NCI-H226 (cell line): ENCODE measurements around the gene EML4.
"Not testable (repeated sequence)": the region's sequence is repeated elsewhere in the genome, so short reads cannot be mapped to it uniquely, and the experiment has no call there.

Experiments used
- DNase-seq: peaks from one replicate; pipeline ENCODE4 v3.0.0-alpha.2; 2015

EML4 gene

GRCh38 chr2:42267530-42267929 lies 98.4 kb downstream of the EML4 start:
- no peak for DNase-seq

GRCh38 chr2:42268528-42269151 lies 99.5 kb downstream of the EML4 start:
- DNase-seq, result no peak

GRCh38 chr2:42270757-42271156 lies 101.6 kb downstream of the EML4 start:
- no peak for DNase-seq

GRCh38 chr2:42271246-42271645 lies 102.1 kb downstream of the EML4 start:
- not testable (repeated sequence) for DNase-seq

GRCh38 chr2:42274863-42275262 lies 105.7 kb downstream of the EML4 start:
- no peak for DNase-seq

GRCh38 chr2:42281416-42282081 lies 112.4 kb downstream of the EML4 start:
- no peak for DNase-seq

- DNase-seq, result no peak
These were observed 114.9 kb downstream of the EML4 start for GRCh38 chr2:42284019-42284418.

- no peak for DNase-seq
These were observed 117.3 kb downstream of the EML4 start for GRCh38 chr2:42286268-42286946.

GRCh38 chr2:42288811-42289210 lies 119.7 kb downstream of the EML4 start:
- no peak for DNase-seq

- DNase-seq, result no peak
These were observed 120.1 kb downstream of the EML4 start for GRCh38 chr2:42289222-42289621.

- no peak for DNase-seq
These were observed 120.9 kb downstream of the EML4 start for GRCh38 chr2:42290005-42290404.

GRCh38 chr2:42293019-42293418 lies 123.9 kb downstream of the EML4 start:
- no peak for DNase-seq

GRCh38 chr2:42296226-42296625 lies 127.1 kb downstream of the EML4 start:
- DNase-seq, result no peak

- no peak for DNase-seq
These were observed 128.3 kb downstream of the EML4 start for GRCh38 chr2:42297322-42297936.

- DNase-seq, result no peak
These were observed 129.0 kb downstream of the EML4 start for GRCh38 chr2:42298132-42298531.

GRCh38 chr2:42298996-42299754 lies 130.0 kb downstream of the EML4 start:
- no peak for DNase-seq

- no peak for DNase-seq
These were observed 131.4 kb downstream of the EML4 start for GRCh38 chr2:42300527-42300926.

GRCh38 chr2:42303252-42303651 lies 134.1 kb downstream of the EML4 start:
- DNase-seq, result no peak

GRCh38 chr2:42304059-42304713 lies 135.0 kb downstream of the EML4 start:
- DNase-seq, result no peak

GRCh38 chr2:42307180-42307579 lies 138.0 kb downstream of the EML4 start:
- no peak for DNase-seq

- DNase-seq, result no peak
These were observed 140.2 kb downstream of the EML4 start for GRCh38 chr2:42309366-42309765.

GRCh38 chr2:42310007-42310515 lies 140.9 kb downstream of the EML4 start:
- no peak for DNase-seq
